HG03064 (cell line): ENCODE measurements around the gene CHCHD5.
"Not testable (repeated sequence)": the region's sequence is repeated elsewhere in the genome, so short reads cannot be mapped to it uniquely, and the experiment has no call there.

Experiments
- ATAC-seq: cut with Tn5 transposase; IDR thresholded peaks from one replicate; pipeline ENCODE4 v1.9.1; 2021; ENCODE audit warnings: low read depth; ENCODE audit not compliant: unreplicated experiment

Gene CHCHD5, protein sequence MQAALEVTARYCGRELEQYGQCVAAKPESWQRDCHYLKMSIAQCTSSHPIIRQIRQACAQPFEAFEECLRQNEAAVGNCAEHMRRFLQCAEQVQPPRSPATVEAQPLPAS

DNA sequence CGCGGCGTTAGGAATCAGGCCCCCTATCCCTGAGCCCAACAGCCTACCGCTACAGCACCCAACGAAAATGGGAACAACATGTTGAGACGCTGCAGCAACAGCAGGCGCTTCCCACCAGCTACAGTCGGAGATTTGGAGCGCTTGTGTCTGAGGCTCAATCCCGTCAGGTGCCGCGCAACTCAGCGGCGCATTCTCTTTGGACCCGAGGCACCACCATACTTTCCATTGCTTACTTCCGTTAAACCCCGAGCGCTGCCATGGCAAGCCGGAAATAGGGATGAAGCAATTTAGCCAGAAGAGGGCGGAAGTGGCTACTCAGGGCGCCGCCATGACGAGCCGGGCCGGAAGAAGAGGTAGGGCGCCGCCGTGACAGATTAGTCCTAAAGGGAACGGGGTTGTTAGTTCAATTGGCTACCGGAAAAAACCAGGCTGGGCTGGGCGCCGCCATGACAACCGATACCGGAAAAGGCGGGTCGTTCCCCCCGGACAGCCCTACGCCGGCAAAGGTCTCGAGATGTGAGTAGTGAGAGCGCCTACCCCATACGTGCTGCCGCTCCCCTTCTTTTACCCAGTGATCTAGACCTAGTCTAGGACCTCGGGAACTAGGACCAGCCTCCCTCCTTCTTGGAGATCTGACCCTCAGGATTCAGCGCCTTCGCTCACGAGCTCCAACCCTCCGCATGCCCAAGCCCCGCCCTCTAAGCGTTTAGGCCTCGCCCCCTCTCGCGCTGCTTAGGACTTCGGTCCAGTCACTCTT, at the start of gene CHCHD5:
Gene CHCHD5, plus strand, starts transcription at position 476 of the 757 bp plus-strand sequence. Its CDS starts 39 bp downstream, at position 515.
- peak; percentile 91 for ATAC-seq

DNA sequence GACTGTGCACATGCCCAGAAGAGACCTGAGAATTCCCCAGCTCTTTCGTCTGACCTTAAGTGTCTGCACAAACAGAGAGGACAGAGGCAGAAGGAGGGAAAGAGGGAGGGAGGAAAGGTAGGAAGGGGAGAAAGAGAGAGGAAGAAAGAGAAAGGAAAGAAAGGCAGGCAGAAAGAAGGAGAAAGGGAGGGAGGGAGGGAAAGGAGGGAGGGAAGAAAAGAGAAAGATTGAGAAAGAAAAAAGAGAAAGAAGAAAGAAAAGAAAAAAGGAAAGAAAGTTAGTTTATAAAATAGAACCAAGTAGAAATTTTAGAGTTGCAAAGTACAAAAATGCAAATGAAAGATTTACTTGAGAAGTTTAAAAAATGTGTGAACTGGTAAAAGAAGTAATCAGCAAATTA, 49.6 kb upstream of the CHCHD5 start:
- no peak for ATAC-seq

DNA sequence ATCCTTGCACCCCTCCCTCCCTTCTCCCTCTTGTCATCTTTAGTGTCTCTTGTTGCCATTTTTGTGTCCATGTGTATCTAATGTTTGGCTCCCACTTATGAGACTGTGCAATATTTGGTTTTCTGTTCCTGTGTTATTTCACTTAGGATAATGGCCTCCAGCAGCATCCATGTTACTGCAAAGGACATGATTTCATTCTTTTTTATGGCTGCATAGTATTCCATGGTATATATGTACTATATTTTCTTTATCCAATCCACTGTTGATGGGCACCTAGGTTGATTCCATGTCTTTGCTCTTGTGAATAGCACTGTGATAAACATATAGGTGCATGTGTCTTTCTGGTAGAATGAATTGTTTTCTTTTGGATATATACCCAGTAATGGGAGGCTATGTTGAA, 47.7 kb upstream of the CHCHD5 start:
- not testable (repeated sequence) for ATAC-seq

DNA sequence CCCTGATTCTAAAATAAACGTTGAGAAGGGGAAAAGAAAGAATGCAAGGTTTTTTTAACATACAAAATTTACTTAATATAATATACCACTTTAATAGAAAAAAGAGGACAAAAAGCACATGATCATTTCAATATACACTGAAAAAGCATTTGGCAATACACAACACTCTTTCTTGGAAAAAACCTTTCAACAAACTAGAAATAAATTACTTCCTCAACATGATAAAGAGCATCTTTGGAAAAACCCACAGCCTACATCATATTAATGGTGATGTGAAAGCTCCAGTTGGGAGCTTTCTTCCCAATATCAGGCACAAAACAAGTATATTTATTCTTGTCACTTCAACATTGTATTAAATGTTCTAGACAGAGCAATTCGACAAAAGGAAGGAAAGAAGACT, 45.1 kb upstream of the CHCHD5 start:
- no peak for ATAC-seq

DNA sequence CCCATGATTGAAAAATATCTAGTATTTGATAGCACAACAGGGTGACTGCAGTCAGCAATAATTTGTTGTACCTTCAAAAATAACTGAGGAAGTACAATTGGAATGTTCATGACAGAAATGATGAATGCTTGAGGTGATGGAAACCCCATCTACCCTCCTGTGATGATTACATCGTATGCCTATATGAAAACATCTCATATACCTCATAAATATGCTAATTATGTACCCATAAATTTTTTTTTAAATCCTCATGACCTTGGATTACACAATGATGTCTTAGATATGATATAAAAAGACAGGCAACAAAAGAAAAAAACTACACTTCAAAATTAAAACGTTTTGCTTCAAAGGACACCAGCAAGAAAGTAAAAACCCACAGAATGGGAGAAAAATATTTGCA, 43.5 kb upstream of the CHCHD5 start:
- ATAC-seq = no peak

DNA sequence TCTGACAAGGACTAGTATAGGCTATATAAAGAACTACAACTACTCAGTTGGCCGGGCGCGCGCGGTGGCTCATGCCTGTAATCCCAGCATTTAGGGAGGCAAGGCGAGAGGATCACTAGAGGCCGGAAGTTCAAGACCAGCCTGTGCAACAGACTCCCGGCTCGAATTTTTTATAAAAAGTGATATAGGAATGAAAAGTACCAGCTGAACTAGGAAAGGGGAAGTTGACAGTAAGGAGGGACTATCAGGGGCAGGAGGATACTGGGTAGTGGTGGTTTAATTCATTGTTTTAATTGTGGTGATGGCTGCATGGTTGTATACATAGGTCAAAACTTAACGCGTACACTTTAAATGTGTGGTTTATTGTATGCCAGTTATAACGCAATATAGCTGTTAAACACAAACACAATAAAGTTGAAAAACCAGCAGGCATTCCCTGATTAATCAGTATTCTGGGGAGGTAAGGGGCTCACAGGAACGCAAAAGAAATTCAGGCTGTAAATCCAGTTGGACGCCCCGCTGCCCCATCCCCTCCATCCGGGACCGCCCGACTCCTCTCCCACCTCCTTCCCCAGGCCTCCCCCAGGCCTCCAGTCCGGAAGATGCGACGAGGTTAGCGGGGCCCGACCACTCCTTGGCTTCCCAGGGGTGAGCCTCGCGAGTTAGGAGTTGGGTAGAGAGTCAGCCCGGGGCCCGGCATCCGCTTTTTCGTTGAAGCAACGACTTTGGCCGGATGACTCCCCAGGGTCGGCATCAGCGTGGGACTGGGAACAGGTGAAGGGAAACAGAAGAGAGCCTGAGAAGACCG, 42.9 kb upstream of the CHCHD5 start:
- peak; percentile 47 for ATAC-seq

DNA sequence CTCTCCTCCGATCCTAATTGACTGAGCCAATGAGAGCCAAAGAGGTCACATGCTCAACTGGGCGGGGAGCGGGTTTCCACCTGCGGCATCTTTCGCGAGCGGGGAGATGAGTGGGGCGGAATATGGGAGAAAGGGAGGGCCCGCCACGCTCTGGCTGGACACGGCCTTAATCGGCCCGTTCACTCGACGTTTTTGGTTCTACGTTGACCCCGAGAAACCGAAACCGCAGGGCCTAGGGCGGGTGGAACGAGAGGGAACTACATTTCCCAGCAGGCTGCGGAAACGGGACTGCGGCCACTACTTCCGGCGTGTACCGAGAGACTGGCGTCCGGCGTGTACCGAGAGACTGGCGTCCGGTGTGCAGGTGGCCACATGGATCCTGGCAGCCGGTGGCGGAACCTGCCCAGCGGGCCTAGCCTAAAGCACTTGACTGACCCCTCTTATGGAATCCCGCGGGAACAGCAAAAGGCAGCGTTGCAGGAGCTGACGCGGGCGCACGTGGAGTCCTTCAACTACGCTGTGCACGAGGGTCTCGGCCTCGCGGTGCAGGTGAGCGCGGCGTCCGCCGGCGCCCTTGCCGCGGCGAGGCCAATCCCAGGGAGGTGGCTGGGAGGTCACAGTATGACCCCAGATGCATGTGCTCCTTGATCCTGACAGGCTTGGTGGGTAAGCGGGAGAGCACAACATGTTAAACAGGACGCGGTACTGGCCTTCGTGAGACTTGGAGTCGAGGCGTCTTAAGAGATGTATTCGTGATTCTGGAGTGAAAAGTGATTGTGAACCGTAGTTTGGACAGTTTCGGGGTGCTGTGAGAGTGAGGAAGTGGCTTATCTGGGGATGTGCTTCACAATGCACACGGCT, 42.1 kb upstream of the CHCHD5 start, which contains the start of gene POLR1B:
Gene POLR1B, plus strand, starts transcription at position 343 of the 861 bp plus-strand sequence. Its CDS starts 30 bp downstream, at position 373.
- peak; percentile 73 for ATAC-seq

DNA sequence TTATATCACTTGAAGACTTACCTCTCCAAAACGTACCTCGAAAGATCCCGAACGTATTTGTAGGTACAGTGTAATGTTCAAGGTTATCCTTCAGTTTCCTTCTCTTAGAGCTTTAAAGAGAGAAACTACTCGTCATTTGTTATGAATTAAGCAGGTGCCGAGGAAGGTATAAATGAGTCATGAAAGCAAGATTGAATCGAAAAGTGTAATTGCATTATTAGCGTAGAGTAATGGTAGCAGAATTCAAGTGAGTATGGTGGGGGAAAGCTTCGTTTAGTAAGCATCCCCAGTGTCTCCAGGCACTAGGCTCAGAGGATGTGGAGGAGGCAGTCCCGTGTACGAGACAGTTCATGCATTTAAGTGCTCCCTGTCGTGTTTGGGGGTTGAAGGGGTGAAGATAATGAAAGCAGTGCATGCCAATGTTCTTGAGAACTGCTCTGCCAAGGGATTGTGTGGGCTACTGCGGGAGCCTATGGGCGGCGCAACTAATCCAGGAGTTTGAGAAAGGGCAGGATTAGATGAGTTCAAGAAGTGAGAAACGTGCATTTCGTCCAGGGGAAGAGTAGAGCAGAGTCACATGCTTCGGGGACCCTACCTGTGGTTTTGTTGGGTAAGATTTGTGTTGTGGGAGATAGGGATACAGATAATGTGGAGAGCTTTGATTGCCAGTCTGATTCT, 41.3 kb upstream of the CHCHD5 start:
- peak; percentile 7 for ATAC-seq

DNA sequence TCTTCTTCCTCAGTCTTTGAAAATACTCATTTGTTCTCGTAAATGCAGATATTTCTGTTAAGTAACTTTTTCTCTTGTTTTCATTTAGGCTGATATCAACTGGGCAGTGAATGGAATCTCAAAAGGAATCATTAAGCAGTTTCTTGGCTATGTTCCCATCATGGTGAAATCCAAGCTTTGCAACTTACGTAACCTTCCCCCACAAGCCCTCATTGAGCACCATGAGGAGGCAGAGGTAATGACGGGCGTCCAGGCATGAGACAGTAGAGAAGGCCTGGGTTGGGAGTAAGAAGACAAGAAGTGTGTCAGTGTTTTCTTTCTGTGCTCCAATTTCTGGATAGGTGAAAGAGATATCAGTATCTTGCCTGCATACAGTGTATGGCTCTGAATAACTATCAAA, 37.1 kb upstream of the CHCHD5 start:
- ATAC-seq = no peak

DNA sequence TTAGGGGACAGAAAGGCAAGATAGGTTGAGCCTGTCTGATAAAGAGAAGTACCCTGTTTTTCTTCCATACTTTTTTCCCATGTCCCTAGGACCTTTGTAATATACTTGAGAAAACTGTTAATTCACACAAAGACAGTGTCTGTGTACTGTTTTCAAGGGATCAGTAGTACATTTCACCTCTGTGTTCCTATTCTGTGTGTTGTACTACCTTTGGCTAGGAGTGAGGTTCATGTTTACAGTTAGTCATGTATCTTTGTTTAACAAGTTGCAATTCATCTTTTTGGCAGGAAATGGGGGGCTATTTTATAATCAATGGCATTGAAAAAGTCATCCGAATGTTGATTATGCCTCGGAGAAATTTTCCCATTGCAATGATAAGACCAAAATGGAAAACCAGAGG, 35.4 kb upstream of the CHCHD5 start:
- ATAC-seq = no peak

DNA sequence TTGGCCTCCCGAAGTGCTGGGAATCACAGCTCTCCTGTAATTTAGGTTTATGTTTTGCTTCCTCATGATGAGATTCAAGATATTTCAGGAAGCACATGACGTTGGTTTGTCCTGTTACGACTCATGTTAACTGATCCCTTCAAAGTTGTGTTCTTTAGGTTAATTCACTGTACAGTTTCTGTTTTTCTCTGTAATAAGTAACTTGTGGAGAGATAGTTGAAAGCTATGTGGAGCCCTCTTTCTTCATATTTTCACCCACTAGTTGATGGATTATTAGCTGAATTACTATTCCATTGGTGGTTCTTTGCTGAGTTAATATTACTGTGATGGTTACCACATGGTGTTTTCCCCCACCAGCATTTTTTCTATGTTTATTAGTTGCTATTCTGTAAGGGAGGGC, 18.3 kb upstream of the CHCHD5 start:
- ATAC-seq = peak; percentile 49

DNA sequence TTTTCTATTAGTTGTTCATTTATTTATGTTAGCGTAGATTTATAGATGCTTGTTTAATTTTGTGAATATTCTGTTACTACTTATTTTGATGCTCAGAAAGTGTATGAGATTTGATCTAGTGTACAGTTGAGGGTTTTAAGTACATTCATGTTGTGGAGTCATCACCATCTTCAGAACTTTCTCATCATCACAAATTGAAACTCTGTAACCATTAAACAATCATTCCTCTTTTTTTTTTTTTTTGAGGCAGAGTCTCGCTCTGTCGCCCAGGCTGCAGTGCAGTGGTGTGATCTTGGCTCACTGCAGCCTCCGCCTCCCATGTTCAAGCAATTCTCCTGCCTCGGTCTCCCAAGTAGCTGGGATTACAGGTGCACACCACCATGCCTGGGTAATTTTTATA, 17.9 kb upstream of the CHCHD5 start:
- ATAC-seq = peak; percentile 28

DNA sequence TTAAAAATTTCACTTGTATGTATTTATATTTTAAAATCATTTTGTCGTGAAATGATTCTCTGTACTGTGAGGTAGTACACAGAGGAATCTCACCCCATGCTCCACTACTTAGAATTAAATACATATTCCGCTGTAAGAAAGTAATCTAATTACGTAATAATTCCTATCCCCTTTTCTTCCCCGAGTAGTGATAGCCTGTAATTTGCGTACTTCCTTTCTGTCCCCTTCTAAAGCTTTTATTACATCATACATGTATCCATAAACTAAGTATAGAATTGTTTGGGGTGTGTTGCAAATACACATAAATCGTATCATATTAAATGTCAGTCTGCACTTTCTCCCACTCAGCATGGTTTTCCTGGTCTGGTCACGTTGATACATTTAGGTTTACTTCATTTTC, 12.4 kb upstream of the CHCHD5 start:
- no peak for ATAC-seq

DNA sequence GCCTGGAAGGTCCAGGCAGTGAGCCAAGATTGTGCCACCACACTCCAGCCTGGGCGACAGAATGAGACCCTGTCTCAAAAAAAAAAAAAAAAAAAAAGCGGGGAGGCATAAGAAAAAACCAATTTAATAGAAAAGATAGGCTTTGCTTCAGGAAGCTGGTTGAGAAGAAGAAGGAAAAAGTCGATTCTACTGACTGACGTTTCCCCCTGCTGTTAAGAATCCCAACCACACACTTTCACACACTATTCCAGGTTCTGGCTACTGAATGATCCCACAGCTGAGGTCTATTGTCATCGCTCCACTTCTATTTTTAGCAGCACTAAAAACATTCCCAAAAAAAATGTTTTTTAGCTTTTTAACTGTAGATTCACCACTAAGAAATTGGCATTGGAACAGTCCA, 6.7 kb upstream of the CHCHD5 start:
- ATAC-seq = no peak

DNA sequence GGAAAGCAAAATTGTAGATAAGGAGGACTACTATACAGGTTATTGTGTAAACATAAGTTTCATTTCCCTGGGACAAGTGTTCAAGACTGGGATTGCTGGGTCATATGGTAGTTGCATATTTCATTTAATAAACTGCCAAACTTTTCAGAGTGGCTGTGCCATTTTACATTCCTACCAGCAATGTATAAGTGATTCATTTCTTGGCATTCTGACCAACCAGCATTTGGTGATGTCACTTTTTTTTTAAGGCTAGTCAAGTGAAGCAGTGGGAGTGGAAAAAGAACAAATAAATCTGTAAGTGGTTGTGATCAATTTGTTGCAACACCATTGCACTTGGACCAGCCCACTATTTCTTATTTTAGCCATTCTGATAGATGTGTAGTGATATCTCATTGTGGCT, 5.2 kb upstream of the CHCHD5 start:
- no peak for ATAC-seq

DNA sequence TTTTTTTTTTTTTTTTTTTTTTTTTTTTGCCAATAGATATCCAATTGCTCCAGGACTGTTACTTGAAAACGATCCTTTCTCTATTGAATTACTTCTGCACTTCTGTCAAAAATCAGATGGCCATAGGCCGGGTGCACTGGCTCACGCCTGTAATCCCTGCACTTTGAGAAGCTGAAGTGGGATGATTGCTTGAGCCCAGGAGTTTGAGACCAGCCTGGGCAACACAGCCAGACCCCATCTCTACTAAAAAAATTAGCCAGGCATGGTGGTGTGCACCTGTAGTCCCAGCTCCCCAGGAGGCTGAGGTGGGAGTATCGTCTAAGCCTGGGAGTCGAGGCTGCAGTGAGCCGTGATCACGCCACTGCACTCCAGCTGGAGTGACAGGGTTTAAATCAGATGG, 4.3 kb upstream of the CHCHD5 start:
- no peak for ATAC-seq

DNA sequence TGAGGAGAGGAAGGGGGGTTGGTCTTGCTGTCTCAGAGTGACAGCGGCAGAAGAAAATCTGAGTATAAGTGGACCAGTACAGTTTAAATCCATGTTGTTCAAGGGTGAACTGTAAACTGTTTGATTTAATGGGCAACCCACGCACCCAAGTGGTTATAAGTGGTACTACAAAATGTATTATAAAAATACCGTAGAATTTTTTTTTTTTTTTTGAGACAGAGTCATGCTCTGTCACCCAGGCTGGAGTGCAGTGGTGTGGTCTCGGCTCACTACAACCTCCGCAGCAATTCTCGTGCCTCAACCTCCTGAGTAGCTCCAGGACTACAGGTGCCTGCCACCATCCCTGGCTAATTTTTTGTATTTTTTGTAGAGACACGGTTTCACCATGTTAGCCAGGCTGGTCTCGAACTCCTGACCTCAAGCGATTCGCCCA, 2.1 kb upstream of the CHCHD5 start:
- no peak for ATAC-seq

DNA sequence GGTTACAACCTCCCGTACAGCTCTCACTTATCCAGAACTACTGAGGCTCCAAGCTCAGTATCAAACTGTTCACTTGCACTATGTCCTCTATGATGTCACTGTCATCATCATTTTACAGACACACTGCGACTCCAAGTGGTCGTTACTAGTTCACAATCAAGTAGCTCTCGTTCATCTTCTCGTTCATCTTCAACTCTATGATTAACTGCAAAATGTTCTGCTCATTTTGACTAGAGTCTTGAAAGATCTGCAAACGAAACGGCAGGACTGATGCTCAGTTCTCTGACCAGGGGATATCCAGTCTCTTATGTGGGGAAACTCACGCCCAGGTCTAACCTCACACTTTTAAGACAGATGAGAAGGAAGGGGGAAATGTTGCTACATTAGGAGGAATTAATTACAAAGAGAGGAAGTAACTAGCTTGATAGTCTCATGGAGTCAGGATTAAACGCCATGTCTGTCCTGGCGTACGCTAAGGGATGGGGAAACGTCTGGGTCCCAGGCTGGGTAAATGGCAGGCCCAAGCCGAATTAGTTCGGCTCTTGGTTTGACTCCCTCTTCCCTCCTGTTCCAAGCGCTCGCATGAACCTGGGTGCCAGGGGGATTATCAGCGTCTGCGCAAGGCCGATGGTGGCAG, 794 bp upstream of the CHCHD5 start:
- ATAC-seq = no peak

DNA sequence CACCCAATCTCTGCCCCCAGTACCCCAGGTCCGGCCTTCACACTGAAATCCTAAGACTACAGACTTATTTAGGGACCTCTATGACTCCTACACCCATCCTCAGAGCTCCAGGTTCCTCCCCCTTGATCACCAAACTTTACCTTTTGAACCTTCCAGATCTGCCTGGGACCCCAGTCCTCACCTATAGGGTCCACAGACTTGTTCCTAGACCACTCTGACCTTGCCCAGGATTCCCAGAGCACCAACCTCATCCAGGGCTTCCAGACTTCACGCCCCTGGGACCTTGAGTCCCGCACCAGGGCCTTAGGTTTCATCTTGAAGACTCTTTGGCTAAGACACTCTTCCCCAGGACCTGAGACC, 462 bp downstream of the CHCHD5 start:
- ATAC-seq = no peak

DNA sequence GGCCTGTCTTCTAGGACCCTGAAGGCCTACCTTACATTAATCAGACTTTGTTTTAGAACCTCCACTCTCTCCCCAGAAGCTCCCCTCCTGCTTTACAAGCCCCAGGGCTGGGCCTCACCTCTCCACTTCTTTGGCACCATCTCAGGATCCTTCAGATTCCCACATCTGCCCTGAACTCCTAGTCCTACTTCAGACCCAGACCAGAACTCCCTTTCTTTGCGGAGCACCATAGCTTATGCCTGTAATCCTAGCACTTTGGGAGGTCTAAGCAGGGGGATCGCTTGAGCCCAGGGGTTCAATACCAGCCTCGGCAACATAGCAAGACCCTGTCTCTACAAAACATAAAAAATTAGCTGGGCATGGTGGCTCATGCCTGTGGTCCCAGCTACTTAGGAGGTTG, 991 bp downstream of the CHCHD5 start:
- no peak for ATAC-seq
